Tibial nerve (tissue), 4 donors: ENCODE measurements around the gene TRIM59. TPM values are rescaled to one million over a fixed set of nuclear protein-coding genes. Genes with fewer than 3 reads are reported as not detected.

Source experiments
- DNase-seq, 2 donors: peaks; one replicate each; pipeline ENCODE4 v3.0.0-alpha.2; 2019; ENCODE audit warnings: low spot score in 2 of 2
- H3K27ac ChIP-seq, 4 donors: fragments of 200-600 bp; sonication (generic) in 3 of 4; one replicate each; pipeline ENCODE4 v1.5.1; 2017 to 2019; ENCODE audit warnings: mild to moderate bottlenecking in 1 of 4
- H3K27me3 ChIP-seq, 2 donors: fragments of 200-600 bp; sonication (generic) in 1 of 2; one replicate each; pipeline versions ENCODE4 v1.5.1 to v1.6.0; 2017 to 2019
- H3K36me3 ChIP-seq, 3 donors: fragments of 200-600 bp; sonication (generic); one replicate each; pipeline ENCODE4 v1.5.1; 2018 to 2019
- H3K4me1 ChIP-seq, 4 donors: fragments of 200-600 bp; sonication (generic) in 3 of 4; one replicate each; pipeline ENCODE4 v1.5.1; 2017 to 2019
- H3K4me3 ChIP-seq, 4 donors: fragments of 200-600 bp; sonication (generic) in 3 of 4; one replicate each; pipeline ENCODE4 v1.5.1; 2017 to 2019; ENCODE audit warnings: mild to moderate bottlenecking in 1 of 4, moderate library complexity in 1 of 4
- H3K9me3 ChIP-seq, 4 donors: fragments of 200-600 bp; sonication (generic) in 3 of 4; one replicate each; pipeline ENCODE4 v1.5.1; 2017 to 2019
- EP300 ChIP-seq, 2 donors: sonication (generic); formaldehyde crosslinking; IDR thresholded peaks; one replicate each; pipeline ENCODE4 v1.6.1; 2017; ENCODE audit warnings: antibody characterized with exemption in 2 of 2, mild to moderate bottlenecking in 1 of 2
- POLR2A ChIP-seq, 2 donors: fragments of 450-650 bp; IDR thresholded peaks; one replicate each; pipeline ENCODE4 v1.6.1; 2017; ENCODE audit warnings: antibody characterized with exemption in 2 of 2, mild to moderate bottlenecking in 2 of 2, moderate library complexity in 2 of 2
- WGBS, 2 donors: methylation state at CpG; one replicate each; pipeline ENCODE4 v1.1.5; 2018; 5-methylcytosine and 5-hydroxymethylcytosine counted together
- total RNA-seq, 4 donors: library from RNA; depleted of rRNA; stranded (reverse); fragments of >200 nt; gene quantifications; one replicate each; pipeline ENCODE4 v1.1.0, GENCODE V29; 2016
- TF ChIP-seq, protein P1 (sequence below), 5 experiments: fragments of 200-600 bp in 3 of 5; fragments of 450-650 bp in 2 of 5; sonication (generic) in 3 of 5; IDR thresholded peaks; one replicate each; pipeline ENCODE4 v1.5.1; 2016 to 2019; ENCODE audit warnings: antibody characterized with exemption in 5 of 5, mild to moderate bottlenecking in 3 of 5, moderate library complexity in 2 of 5

TRIM59 gene
- total RNA-seq, 4 donors from 2014 or later: 0.42 to 2.0 (median 1.6) TPM; not detected in 1

DNA sequence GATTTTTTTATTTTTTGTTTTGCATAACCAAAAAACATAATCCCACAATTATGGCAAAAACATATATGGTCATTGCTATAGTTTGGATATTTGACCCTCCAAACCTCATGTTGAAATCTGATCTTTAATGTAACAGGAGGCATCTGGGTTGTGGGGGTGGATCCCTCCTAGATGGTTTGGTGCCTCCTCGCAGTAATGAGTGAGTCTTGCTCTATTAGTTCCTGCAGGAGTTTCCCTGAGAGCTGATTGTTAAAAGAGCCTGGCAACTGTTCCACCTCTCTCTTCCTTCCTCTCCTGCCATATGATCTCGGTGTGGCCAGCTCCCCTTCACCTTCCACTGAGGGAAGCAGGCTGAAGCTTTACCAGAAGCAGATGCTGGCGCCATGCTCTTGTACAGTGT lies 33.2 kb upstream of the TRIM59 start:
- Histone ChIP-seq H3K4me3 (no peak overlapping the region), H3K9me3 (no peaks in the 10 kb centered on the region), H3K4me1 (no peaks in the 10 kb centered on the region), H3K27ac (no peak overlapping the region), H3K36me3 (no peaks in the 10 kb centered on the region), H3K27me3 (no peaks in the 10 kb centered on the region)
- WGBS, 2 donors: 78 to 79% methylated on average over 3 of the region's 3 CpGs
- TF ChIP-seq POLR2A (IDR thresholded peaks at IDR 0.05) (no peak), EP300 (IDR thresholded peaks at IDR 0.05) (no peak)
- TF ChIP-seq, protein P1, sequence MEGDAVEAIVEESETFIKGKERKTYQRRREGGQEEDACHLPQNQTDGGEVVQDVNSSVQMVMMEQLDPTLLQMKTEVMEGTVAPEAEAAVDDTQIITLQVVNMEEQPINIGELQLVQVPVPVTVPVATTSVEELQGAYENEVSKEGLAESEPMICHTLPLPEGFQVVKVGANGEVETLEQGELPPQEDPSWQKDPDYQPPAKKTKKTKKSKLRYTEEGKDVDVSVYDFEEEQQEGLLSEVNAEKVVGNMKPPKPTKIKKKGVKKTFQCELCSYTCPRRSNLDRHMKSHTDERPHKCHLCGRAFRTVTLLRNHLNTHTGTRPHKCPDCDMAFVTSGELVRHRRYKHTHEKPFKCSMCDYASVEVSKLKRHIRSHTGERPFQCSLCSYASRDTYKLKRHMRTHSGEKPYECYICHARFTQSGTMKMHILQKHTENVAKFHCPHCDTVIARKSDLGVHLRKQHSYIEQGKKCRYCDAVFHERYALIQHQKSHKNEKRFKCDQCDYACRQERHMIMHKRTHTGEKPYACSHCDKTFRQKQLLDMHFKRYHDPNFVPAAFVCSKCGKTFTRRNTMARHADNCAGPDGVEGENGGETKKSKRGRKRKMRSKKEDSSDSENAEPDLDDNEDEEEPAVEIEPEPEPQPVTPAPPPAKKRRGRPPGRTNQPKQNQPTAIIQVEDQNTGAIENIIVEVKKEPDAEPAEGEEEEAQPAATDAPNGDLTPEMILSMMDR (IDR thresholded peaks at IDR 0.05): no peak
- DNase-seq: no peak

DNA sequence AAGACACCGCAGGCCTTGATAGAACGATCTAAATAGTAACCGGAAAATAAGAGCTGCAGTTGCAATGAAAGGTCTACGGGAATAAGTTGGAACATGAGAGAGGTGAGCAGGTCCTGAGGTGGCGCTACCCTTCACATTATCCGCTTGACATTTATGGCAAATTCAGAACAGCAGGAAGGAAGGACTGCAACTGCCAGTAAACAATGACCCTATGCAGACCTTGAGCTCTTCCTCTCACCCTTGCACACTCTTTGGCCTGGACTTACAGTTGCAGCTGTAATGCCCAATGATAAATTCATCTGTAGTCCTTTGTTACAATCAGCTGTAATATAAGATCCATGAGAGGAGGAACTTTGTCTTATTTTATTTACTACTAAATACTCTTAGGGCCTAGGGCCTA lies 32.3 kb upstream of the TRIM59 start:
- Histone ChIP-seq H3K27ac (no peak overlapping the region), H3K9me3 (no peaks in the 10 kb centered on the region), H3K4me1 (no peaks in the 10 kb centered on the region), H3K36me3 (no peaks in the 10 kb centered on the region), H3K4me3 (no peak overlapping the region), H3K27me3 (no peaks in the 10 kb centered on the region)
- no peak for DNase-seq
- WGBS, 2 donors: 71 to 83% methylated on average over 6 of the region's 6 CpGs
- TF ChIP-seq EP300 (IDR thresholded peaks at IDR 0.05) (no peak), POLR2A (IDR thresholded peaks at IDR 0.05) (no peak)
- TF ChIP-seq, protein P1 (IDR thresholded peaks at IDR 0.05): no peak

DNA sequence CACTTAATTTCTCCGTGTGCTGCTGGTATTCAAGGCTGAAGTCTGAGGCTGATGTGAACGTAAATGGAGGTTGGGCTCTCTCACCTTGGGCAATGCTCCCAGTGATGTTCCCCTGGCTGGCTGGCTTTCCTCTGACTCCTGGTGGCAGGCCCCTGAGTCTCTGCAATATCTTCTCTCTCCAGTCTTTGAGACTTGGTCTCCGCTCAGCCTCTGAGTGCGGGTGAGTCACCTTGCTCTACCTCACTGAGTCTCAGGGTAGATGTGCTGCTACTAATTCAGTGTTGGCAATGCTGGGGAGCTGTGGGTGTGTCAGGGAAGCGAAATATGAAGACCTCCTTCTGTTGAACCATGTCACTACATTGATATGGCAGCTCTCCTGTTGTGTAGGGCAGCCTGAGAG lies 31.3 kb upstream of the TRIM59 start:
- H3K9me3 ChIP-seq: no peaks in the 10 kb centered on the region
- H3K36me3 ChIP-seq: no peaks in the 10 kb centered on the region
- H3K27me3 ChIP-seq: no peaks in the 10 kb centered on the region
- H3K4me1 ChIP-seq: no peaks in the 10 kb centered on the region
- DNase-seq: no peak
- no peak overlapping the region for H3K27ac ChIP-seq
- no peak overlapping the region for H3K4me3 ChIP-seq
- TF ChIP-seq POLR2A (IDR thresholded peaks at IDR 0.05): no peak
- WGBS, 2 donors: 88 to 93% methylated on average over 5 of the region's 5 CpGs

DNA sequence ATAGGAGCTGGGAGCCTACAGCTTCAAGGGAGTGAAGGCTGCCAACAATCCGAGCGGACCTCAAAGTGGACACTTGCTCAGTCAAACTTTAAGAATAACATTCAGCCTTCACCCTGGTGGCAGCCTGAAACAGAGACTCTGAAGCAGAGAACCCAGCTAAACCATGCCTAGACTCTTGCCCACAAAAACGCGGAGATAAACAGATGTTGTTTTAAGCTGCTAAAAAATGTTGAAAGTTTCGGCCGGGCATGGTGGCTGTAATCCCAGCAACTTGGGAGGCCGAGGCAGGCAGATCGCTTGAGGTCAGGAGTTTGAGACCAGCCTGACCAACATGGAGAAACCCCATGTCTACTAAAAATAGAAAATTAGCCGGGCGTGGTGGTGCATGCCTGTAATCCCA lies 29.8 kb upstream of the TRIM59 start:
- Histone ChIP-seq H3K36me3 (no peaks in the 10 kb centered on the region), H3K27me3 (no peaks in the 10 kb centered on the region), H3K4me3 (no peak overlapping the region), H3K4me1 (peaks cover 0 to 3% (median 0%) of the 10 kb centered on the region in 4 donors), H3K27ac (no peak overlapping the region), H3K9me3 (no peaks in the 10 kb centered on the region)
- DNase-seq: no peak
- WGBS, 2 donors: 88 to 93% methylated on average over 10 of the region's 10 CpGs
- TF ChIP-seq, protein P1 (IDR thresholded peaks at IDR 0.05): no peak
- no peak for TF ChIP-seq EP300 (IDR thresholded peaks at IDR 0.05)
- TF ChIP-seq POLR2A (IDR thresholded peaks at IDR 0.05): no peak

DNA sequence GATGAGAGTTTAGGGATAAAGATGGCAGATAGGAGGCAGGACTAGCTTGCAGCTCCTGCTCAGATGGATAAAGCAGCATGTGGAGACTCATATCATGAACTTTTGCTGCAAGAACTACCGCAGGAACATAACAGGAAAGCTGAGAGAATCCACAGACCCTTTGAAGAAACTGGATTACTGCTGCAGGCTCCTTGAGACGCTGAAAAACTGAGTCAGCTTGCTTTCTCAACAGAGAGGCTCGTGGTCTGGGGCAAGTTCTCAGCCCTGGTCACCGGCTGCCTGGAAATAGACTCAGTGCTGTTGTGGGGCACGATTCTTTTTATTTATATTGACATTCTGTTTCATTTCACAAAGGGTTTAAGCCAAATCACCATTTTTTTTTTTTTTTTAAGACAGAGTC lies 28.8 kb upstream of the TRIM59 start:
- no peaks in the 10 kb centered on the region for H3K27me3 ChIP-seq
- no peaks in the 10 kb centered on the region for H3K9me3 ChIP-seq
- H3K4me3 ChIP-seq: no peak overlapping the region
- TF ChIP-seq, protein P1 (IDR thresholded peaks at IDR 0.05): no peak
- TF ChIP-seq EP300 (IDR thresholded peaks at IDR 0.05): no peak
- no peak for TF ChIP-seq POLR2A (IDR thresholded peaks at IDR 0.05)
- 74 to 85% methylated on average over 5 of the region's 5 CpGs for WGBS, 2 donors
- H3K36me3 ChIP-seq: no peaks in the 10 kb centered on the region
- DNase-seq: no peak
- H3K4me1 ChIP-seq: peaks cover 0 to 3% (median 0%) of the 10 kb centered on the region in 4 donors
- no peak overlapping the region for H3K27ac ChIP-seq

DNA sequence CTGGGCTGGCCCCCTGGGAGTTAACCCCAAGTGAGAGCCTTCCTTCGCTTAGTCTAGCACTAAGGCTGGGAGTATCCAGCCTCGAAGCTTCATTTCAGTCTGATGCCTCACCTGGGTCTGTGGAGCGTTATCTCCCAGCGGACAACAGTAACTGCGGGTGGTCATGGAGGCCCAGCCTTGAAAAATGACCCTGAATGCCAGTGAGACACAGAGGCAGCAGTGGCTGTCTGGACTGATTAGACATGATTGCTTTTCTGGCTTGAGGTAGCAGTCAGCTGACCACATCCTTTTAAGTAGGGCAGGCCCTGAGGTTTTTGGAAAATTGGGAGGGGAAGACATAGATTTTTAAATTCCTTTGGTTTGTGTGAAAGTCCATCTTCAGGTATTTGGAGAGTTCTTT lies 28.2 kb upstream of the TRIM59 start:
- no peak for DNase-seq
- 81 to 84% methylated on average over 5 of the region's 5 CpGs for WGBS, 2 donors
- no peak for TF ChIP-seq EP300 (IDR thresholded peaks at IDR 0.05)
- TF ChIP-seq POLR2A (IDR thresholded peaks at IDR 0.05): no peak
- TF ChIP-seq, protein P1 (IDR thresholded peaks at IDR 0.05): no peak

More for the DNA sequence above, 28.2 kb upstream of the TRIM59 start:
- no peaks in the 10 kb centered on the region for H3K36me3 ChIP-seq
- no peak overlapping the region for H3K27ac ChIP-seq
- H3K4me1 ChIP-seq: peaks cover 0 to 3% (median 0%) of the 10 kb centered on the region in 4 donors
- no peaks in the 10 kb centered on the region for H3K27me3 ChIP-seq
- no peak overlapping the region for H3K4me3 ChIP-seq
- H3K9me3 ChIP-seq: no peaks in the 10 kb centered on the region
